Activated CD4-positive, alpha-beta T cell treated with anti-CD3 and anti-CD28 coated beads, Interleukin-2, amount 50 U/mL, for 16 hours (primary cell): Measurements from ENCODE around the gene BLCAP.
"Not testable (repeated sequence)": the region's sequence is repeated elsewhere in the genome, so short reads cannot be mapped to it uniquely, and the experiment has no call there.

Experiments
- DNase-seq: peaks from one replicate; pipeline ENCODE4 v3.0.0-alpha.2; 2020

BLCAP gene

GRCh38 chr20:37556538-37556937, 28.9 kb upstream of the BLCAP start:
- DNase-seq, result no peak

- DNase-seq, result not testable (repeated sequence)
These were observed 27.1 kb upstream of the BLCAP start for GRCh38 chr20:37554721-37555298.

GRCh38 chr20:37552415-37552814, 24.7 kb upstream of the BLCAP start:
- DNase-seq, result peak; percentile 35

GRCh38 chr20:37551660-37552059, 24.0 kb upstream of the BLCAP start:
- DNase-seq, result not testable (repeated sequence)

GRCh38 chr20:37550101-37550920, 22.6 kb upstream of the BLCAP start:
- DNase-seq, result not testable (repeated sequence)

DNA sequence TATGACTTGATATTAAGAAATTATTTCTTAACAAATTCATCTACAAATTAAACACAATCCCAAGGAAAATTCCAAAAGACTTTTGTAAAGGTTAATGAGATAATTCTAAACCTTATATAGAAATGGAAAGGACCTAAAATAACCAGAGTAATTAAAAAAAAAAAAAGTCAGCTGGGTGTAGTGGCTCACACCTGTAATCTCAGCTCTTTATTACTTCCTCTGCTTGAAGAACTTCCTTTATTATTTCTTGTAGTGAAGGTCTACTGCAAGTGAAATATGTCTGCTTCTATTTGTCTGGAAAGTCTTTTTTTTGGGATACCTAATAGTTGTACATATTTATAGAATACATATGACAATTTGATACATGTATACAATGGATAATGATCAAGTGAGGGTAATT, 20.2 kb upstream of the BLCAP start:
- no peak for DNase-seq

GRCh38 chr20:37545516-37545915, 17.8 kb upstream of the BLCAP start:
- DNase-seq, result no peak

- no peak for DNase-seq
These were observed 16.7 kb upstream of the BLCAP start for GRCh38 chr20:37544386-37544785.

GRCh38 chr20:37543828-37544227, 16.2 kb upstream of the BLCAP start:
- no peak for DNase-seq

DNA sequence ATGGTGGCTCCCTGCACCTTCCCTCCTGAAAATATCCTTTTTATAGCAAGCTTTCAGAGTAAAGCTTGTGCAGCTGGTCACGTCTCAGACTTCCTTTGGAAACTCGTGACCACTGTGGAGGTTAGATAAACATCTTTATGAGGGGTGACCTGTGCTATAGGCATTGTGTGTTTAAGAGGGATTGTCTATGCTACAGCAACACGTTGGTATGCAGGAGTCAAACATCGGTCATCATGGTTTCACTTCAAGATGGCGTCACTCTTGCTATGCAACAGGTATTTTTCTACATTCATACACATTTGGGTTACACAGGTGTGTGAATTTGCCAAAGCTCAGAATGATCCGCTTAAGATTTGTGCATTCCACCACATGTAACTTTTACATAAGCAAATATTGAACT, 14.6 kb upstream of the BLCAP start:
- no peak for DNase-seq

GRCh38 chr20:37541326-37541725, 13.7 kb upstream of the BLCAP start:
- DNase-seq, result no peak

- not testable (repeated sequence) for DNase-seq
These were observed 13.2 kb upstream of the BLCAP start for GRCh38 chr20:37540838-37541237.

- DNase-seq, result no peak
These were observed 12.3 kb upstream of the BLCAP start for GRCh38 chr20:37540001-37540400.

- DNase-seq, result no peak
These were observed 11.7 kb upstream of the BLCAP start for GRCh38 chr20:37539424-37539823.

GRCh38 chr20:37538003-37538402, 10.3 kb upstream of the BLCAP start:
- DNase-seq, result no peak

GRCh38 chr20:37537505-37537904, 9.8 kb upstream of the BLCAP start:
- no peak for DNase-seq

GRCh38 chr20:37535443-37536132, 7.9 kb upstream of the BLCAP start:
- DNase-seq, result no peak

GRCh38 chr20:37534401-37535157, 6.9 kb upstream of the BLCAP start:
- DNase-seq, result peak; percentile 67

DNA sequence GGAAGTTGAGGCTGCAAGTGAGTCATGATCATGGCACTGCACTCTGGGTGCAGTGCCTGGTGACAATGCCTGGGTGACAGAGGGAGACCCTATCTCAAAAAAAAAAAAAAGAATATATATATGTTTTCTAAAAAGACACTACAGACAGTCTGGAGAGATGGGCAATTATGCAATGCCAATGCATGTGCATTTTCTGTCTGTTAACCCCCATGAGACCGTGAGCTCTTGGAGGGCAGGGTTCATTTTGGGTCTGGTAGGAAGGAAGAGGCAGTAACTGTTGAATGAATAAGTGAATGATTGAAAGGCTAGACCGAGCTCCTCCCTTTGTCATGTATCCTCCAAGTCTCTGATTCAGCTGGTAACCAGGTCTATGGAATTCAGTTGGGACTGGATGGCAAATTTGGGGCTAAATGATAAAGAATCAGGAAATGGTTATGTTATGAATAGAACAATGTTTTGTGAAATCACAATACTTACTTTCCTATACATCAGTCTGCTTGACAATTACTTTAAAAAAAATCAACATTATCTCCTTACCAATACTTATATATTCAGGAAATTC, 5.6 kb upstream of the BLCAP start:
- no peak for DNase-seq

GRCh38 chr20:37531856-37532255, 4.2 kb upstream of the BLCAP start:
- no peak for DNase-seq

DNA sequence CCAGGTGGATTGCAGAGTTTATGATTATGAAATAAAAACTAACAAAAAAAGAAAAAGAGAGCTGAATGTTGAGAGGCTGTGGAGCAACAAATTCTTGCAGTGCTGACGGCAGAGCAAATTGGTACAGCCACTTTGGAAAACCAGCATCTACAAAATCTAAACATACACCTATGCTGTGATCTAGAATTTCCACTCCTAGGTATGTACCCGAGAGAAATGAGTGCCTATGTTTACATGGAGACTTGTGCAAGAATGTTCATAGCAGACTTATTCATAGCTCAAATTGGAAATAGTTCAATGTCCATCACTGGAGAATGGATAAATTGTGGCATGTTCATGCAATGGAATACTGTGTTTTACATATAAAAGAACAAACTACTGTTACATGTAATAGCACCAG, 3.0 kb upstream of the BLCAP start:
- DNase-seq, result no peak

DNA sequence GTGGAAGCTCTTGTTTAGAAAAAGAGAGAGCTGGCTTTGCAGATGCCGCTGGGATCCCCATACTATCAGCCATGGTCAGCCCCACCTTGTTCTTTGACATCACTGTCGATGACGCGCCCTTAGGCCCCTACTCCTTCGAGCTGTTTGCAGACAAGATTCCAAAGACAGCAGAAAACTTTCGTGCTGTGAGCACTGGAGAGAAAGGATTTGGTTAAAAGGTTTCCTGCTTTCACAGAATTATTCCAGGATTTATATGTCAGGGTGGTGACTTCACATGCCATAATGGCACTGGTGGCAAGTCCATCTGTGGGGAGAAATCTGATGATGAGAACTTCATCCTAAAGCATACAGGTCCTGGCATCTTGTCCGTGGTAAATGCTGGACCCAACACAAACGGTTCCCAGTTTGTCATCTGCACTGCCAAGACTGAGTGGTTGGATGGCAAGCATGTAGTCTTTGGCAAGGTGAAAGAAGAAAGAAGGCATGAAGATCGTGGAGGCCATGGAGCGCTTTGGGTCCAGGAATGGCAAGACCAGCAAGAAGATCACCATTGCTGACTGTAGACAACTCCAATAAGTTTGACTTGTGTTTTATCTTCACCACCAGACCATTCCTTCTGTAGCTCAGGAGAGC, 2.4 kb upstream of the BLCAP start:
- DNase-seq, result no peak
